Muscle of leg (tissue), 11 donors: Measurements from ENCODE around the gene ACOX3. TPM values are rescaled to one million over a fixed set of nuclear protein-coding genes. Genes with fewer than 3 reads are reported as not detected.

ENCODE experiments used
- DNase-seq: peaks from one replicate; pipeline ENCODE4 v3.0.0; 2013
- H3K27ac ChIP-seq: one replicate; pipeline ENCODE4 v1.5.1; 2013; ENCODE audit warnings: mild to moderate bottlenecking, low read length, control low read depth
- H3K27me3 ChIP-seq: one replicate; pipeline ENCODE4 v1.6.1; 2013; ENCODE audit warnings: low read length; ENCODE audit not compliant: control insufficient read depth, insufficient read depth
- H3K36me3 ChIP-seq: one replicate; pipeline ENCODE4 v1.6.1; 2013; ENCODE audit warnings: low read length; ENCODE audit not compliant: control insufficient read depth, insufficient read depth
- H3K4me1 ChIP-seq: one replicate; pipeline ENCODE4 v1.6.1; 2013; ENCODE audit warnings: low read length; ENCODE audit not compliant: control insufficient read depth, insufficient read depth
- H3K4me3 ChIP-seq: one replicate; pipeline ENCODE4 v1.5.1; 2013; ENCODE audit warnings: low read length, control low read depth
- H3K9me3 ChIP-seq: replicated peaks from 2 replicates; pipeline ENCODE4 v1.6.1; 2013; ENCODE audit warnings: low read depth, low read length; ENCODE audit not compliant: control insufficient read depth
- WGBS: methylation state at CpG from one replicate; pipeline ENCODE4 v1.1.5; 2013; ENCODE audit warnings: missing lambda C conversion rate; ENCODE audit not compliant: insufficient coverage; 5-methylcytosine and 5-hydroxymethylcytosine counted together
- polyA plus RNA-seq, 8 donors: library from polyadenylated mRNA; unstranded; fragments of 120-200 nt; gene quantifications; one replicate each; pipeline versions ENCODE4 v1.2.1 to v1.2.3, GENCODE V29; 2013; ENCODE audit warnings: inconsistent platforms in 1 of 8, low replicate concordance in 1 of 8; ENCODE audit not compliant: insufficient read length in 8 of 8, insufficient read depth in 1 of 8
- total RNA-seq: library from RNA; stranded (reverse); fragments of 120-200 nt; gene quantifications from one replicate; pipeline ENCODE4 v1.2.4, GENCODE V29; 2013

Gene ACOX3
- total and polyA plus RNA-seq, 9 donors, result 10.1 to 20.3 (median 15.8) TPM

GRCh38 chr4:8399298-8399697 lies 41.2 kb downstream of the ACOX3 start:
- Histone ChIP-seq H3K4me3 (no peak overlapping the region), H3K4me1 (peaks cover 52% of the 10 kb centered on the region), H3K27me3 (no peaks in the 10 kb centered on the region), H3K9me3 (no peaks in the 10 kb centered on the region), H3K27ac (no peak overlapping the region), H3K36me3 (peaks cover 38% of the 10 kb centered on the region)
- DNase-seq, result no peak
- WGBS, result 91% methylated on average over 14 of the region's 15 CpGs

GRCh38 chr4:8398347-8398746 lies 42.2 kb downstream of the ACOX3 start:
- Histone ChIP-seq H3K27ac (no peak overlapping the region), H3K27me3 (no peaks in the 10 kb centered on the region), H3K4me3 (no peak overlapping the region), H3K4me1 (peaks cover 60% of the 10 kb centered on the region), H3K9me3 (no peaks in the 10 kb centered on the region), H3K36me3 (peaks cover 33% of the 10 kb centered on the region)
- WGBS, result 91% methylated on average over 9 of the region's 9 CpGs
- no peak for DNase-seq

GRCh38 chr4:8396762-8397406 lies 43.6 kb downstream of the ACOX3 start:
- WGBS, result 89% methylated on average over 23 of the region's 27 CpGs
- H3K9me3 ChIP-seq, result no peaks in the 10 kb centered on the region
- no peak for DNase-seq

GRCh38 chr4:8395504-8396296 lies 44.8 kb downstream of the ACOX3 start:
- peak; percentile 62 for DNase-seq
- Histone ChIP-seq H3K9me3 (no peaks in the 10 kb centered on the region), H3K27me3 (no peaks in the 10 kb centered on the region), H3K36me3 (peaks cover 22% of the 10 kb centered on the region), H3K4me1 (peaks cover 57% of the 10 kb centered on the region), H3K4me3 (no peak overlapping the region), H3K27ac (no peak overlapping the region)
- WGBS, result 72% methylated on average over 9 of the region's 12 CpGs

More at GRCh38 chr4:8396762-8397406, 43.6 kb downstream of the ACOX3 start:
- no peaks in the 10 kb centered on the region for H3K27me3 ChIP-seq
- H3K36me3 ChIP-seq, result peaks cover 25% of the 10 kb centered on the region
- no peak overlapping the region for H3K4me3 ChIP-seq
- peaks cover 58% of the 10 kb centered on the region for H3K4me1 ChIP-seq
- no peak overlapping the region for H3K27ac ChIP-seq

GRCh38 chr4:8394806-8395205 lies 45.7 kb downstream of the ACOX3 start:
- Histone ChIP-seq H3K36me3 (peaks cover 28% of the 10 kb centered on the region), H3K27ac (peak overlapping the region; percentile 90), H3K4me3 (no peak overlapping the region), H3K27me3 (no peaks in the 10 kb centered on the region), H3K4me1 (peaks cover 65% of the 10 kb centered on the region), H3K9me3 (no peaks in the 10 kb centered on the region)
- 71% methylated on average over 12 of the region's 12 CpGs for WGBS
- peak; percentile 51 for DNase-seq

- Histone ChIP-seq H3K4me1 (peaks cover 70% of the 10 kb centered on the region), H3K27me3 (no peaks in the 10 kb centered on the region), H3K36me3 (peaks cover 26% of the 10 kb centered on the region), H3K4me3 (no peak overlapping the region), H3K27ac (peak overlapping the region; percentile 90), H3K9me3 (no peaks in the 10 kb centered on the region)
- 31% methylated on average over 17 of the region's 19 CpGs for WGBS
- DNase-seq, result peak; percentile 95
Observed at GRCh38 chr4:8394061-8394519, 46.4 kb downstream of the ACOX3 start.

GRCh38 chr4:8393593-8394038 lies 46.9 kb downstream of the ACOX3 start:
- peak; percentile 87 for DNase-seq
- WGBS, result 48% methylated on average over 4 of the region's 8 CpGs
- H3K9me3 ChIP-seq, result no peaks in the 10 kb centered on the region
- H3K27ac ChIP-seq, result peak overlapping the region; percentile 90
- H3K36me3 ChIP-seq, result peaks cover 26% of the 10 kb centered on the region
- peaks cover 74% of the 10 kb centered on the region for H3K4me1 ChIP-seq
- H3K27me3 ChIP-seq, result no peaks in the 10 kb centered on the region
- H3K4me3 ChIP-seq, result no peak overlapping the region

- WGBS, result 80% methylated on average over 13 of the region's 15 CpGs
- DNase-seq, result no peak
- Histone ChIP-seq H3K36me3 (peaks cover 34% of the 10 kb centered on the region), H3K4me1 (peaks cover 82% of the 10 kb centered on the region), H3K27me3 (no peaks in the 10 kb centered on the region), H3K27ac (peak overlapping the region; percentile 45), H3K4me3 (no peak overlapping the region), H3K9me3 (peaks cover 2% of the 10 kb centered on the region)
Observed at GRCh38 chr4:8392591-8393190, 47.8 kb downstream of the ACOX3 start.

GRCh38 chr4:8391972-8392371 lies 48.6 kb downstream of the ACOX3 start:
- DNase-seq, result peak; percentile 96
- Histone ChIP-seq H3K4me3 (no peak overlapping the region), H3K9me3 (peaks cover 2% of the 10 kb centered on the region), H3K36me3 (peaks cover 37% of the 10 kb centered on the region), H3K27me3 (no peaks in the 10 kb centered on the region), H3K27ac (peak overlapping the region; percentile 78), H3K4me1 (peaks cover 79% of the 10 kb centered on the region)
- WGBS, result 37% methylated on average over 9 of the region's 9 CpGs

- peaks cover 43% of the 10 kb centered on the region for H3K36me3 ChIP-seq
- peak overlapping the region; percentile 70 for H3K27ac ChIP-seq
- peak; percentile 55 for DNase-seq
- peaks cover 2% of the 10 kb centered on the region for H3K9me3 ChIP-seq
- H3K27me3 ChIP-seq, result no peaks in the 10 kb centered on the region
- H3K4me3 ChIP-seq, result no peak overlapping the region
- 86% methylated on average over 3 of the region's 7 CpGs for WGBS
- H3K4me1 ChIP-seq, result peaks cover 72% of the 10 kb centered on the region
Observed at GRCh38 chr4:8391071-8391470, 49.5 kb downstream of the ACOX3 start.
